ENCODE results near the gene RFC1.

DNA sequence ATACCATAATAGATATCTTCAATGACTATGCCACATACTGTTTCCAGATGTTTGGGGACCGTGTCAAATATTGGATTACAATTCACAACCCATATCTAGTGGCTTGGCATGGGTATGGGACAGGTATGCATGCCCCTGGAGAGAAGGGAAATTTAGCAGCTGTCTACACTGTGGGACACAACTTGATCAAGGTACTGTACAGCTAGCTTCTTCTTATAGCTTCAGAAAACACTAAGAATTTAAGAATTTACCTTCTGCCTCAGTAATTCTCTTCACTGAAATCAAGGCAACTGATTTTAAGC lies 41.4 kb upstream of the RFC1 start:
- TF ChIP-seq, protein P1, sequence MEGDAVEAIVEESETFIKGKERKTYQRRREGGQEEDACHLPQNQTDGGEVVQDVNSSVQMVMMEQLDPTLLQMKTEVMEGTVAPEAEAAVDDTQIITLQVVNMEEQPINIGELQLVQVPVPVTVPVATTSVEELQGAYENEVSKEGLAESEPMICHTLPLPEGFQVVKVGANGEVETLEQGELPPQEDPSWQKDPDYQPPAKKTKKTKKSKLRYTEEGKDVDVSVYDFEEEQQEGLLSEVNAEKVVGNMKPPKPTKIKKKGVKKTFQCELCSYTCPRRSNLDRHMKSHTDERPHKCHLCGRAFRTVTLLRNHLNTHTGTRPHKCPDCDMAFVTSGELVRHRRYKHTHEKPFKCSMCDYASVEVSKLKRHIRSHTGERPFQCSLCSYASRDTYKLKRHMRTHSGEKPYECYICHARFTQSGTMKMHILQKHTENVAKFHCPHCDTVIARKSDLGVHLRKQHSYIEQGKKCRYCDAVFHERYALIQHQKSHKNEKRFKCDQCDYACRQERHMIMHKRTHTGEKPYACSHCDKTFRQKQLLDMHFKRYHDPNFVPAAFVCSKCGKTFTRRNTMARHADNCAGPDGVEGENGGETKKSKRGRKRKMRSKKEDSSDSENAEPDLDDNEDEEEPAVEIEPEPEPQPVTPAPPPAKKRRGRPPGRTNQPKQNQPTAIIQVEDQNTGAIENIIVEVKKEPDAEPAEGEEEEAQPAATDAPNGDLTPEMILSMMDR (IDR thresholded peaks at IDR 0.05; ENCODE audit: borderline replicate concordance, extremely low read depth, low read length, poor library complexity, severe bottlenecking), result no peak
- no peak for TF ChIP-seq EZH2 (IDR thresholded peaks at IDR 0.05; ENCODE audit: borderline replicate concordance, low read depth, low read length, severe bottlenecking)

All from DND-41 (cell line).